Measurements from ENCODE around the gene PRKAR1B.

Gene PRKAR1B

DNA sequence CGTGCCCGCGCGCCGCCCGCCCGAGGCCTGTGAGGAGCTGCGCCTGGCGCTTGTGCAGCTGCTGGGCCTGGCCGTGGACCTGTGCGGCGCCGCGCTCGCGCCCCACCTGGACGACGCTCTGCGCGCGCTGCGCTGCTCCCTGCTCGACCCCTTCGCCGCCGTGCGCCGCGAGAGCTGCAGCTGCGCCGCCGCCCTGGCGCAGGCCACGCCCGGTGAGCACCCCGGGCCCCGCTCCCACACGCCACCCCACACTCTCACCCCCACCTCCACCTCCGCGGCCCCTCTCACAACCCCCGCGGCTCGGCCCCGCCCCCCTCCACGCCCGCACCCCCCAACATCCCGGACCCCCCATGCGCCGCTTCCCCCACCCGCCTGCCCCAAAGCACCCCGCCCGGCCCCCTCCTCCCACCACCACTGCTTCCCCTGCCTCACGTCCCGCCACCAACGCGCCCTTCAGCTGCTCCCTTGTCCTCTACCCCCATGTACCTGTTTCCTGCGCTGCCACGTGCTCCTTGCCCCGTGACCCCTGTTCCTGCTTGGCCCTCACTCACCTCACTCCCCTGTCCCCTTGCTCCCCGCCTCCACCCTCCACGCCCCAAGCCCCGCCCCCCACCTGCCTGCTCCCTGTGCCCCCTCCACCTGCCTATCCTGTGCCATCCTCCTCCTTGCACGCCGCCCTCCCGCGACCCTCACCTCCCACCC lies at the start of gene PRKAR1B:
TSS of gene PRKAR1B (minus strand) at position 178 of the 702 bp plus-strand sequence. CDS start 15,776 bp downstream, outside the sequence.
- no peak for DNase-seq (ENCODE audit: low read depth)

DNA sequence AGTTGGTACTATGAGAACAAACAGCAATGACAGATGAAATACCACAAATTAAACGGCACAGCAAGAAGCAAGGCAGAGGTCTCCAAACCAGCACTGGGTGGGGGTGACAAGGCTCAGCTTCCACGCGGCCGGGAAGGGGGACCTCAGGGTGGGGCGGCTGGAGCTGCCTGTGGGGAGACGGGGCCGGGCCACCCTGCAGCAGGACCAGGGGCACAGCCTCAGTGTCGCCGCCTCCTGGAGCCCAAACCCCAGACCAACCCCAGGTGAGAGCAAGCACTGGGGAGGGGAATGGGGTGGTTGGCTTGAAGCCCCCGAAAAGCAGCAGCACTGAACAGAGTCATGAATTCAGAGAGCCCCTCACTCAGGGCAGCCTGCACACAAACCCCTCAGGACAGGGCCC lies 49.3 kb upstream of the PRKAR1B start:
- no peak for DNase-seq (ENCODE audit: low read depth)

DNA sequence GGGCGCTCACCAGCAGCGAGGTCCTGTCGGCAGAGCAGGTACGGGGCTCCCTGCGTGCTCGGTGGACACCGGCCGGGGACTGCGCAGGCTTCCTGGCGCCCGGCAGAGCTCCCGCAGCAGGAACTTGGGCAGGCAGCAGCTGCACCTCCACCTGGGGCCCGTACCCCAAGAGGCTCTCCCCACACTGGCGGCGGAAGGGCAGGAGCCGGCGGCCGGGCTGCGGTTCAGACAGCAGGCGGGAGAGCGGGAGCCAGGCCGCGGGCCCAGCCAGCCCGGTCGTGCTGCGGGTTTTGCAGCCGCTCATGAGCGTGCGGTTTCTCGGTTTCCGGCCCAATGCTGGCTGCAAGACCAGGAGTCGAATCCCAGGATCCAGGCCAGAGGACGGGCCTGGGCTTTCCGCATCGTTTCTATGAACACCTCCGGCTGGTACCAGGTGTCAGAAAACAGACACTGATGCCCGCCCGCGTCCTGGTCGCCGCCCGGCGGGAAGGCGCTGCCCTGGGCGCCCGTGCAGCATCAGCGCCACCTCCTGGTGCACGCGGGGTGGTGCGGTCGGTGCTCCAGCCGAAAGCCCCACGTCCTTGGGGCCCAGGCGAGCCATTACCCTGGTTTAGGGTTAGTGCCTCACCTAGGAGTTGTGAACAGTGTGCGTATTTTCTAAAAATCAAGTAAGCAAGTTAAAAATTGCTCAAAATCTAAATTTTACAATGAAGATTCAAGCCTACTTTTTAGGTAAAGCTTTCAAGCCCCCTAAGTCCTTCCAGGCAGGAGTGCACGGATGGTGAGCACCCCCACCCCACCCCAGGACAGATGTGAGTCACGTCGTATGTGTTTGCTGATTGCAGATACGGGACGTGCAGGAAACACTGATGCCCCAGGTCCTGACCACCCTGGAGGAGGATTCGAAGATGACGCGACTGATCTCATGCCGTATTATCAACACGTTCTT lies 47.4 kb upstream of the PRKAR1B start:
- no peak for DNase-seq (ENCODE audit: low read depth)

DNA sequence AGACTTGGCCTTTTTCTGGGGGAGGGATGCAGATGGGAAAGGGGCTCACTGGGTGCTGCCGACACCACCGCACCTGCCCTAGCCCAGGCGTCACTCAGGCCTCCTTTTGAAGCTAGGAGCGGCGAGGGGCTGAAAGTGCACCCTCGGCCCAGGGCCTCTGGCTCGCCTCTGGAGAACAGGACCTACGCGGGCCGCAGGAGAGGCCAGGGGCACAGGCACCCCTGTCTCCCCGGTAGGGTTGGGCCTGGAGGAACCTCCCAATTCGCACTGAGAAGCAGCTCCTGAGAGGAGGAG lies 46.5 kb upstream of the PRKAR1B start:
- DNase-seq (ENCODE audit: low read depth): no peak

DNA sequence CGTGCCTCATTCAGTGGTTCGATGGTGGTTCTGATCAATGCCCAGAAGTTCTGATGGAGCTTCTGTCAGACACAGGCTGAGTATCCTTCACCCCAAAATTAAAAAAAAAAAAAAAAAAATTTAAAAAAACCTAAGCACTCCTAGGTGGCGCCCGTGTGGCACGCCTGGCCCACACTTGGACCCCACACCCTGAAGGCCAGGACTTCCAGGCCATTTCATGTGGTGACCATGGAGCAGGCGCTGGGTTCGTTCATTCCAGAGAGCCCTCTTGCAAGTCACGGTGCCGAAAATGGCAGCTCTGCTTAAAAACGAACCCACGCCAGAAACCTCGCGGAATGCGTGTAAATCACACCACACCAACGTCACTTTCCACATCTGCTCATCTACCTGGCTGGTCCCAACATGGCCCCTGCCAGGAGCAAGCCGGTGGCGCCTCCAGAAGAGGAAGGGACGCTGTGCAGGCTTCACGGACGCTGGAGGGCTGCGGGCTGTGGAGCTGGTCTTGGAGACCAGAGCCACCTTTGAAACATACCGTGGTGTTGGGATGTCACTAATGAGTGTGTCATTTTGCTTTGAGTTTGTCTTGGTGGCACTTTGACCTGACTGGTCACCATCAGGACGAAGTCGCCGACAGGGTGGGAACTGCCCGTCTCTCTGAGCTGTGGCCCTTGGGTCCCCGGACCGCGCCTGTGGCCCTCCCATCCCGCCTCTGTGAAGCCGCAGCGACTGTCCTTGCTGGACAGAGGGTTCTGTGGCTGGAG lies 46.0 kb upstream of the PRKAR1B start:
- no peak for DNase-seq (ENCODE audit: low read depth)

DNA sequence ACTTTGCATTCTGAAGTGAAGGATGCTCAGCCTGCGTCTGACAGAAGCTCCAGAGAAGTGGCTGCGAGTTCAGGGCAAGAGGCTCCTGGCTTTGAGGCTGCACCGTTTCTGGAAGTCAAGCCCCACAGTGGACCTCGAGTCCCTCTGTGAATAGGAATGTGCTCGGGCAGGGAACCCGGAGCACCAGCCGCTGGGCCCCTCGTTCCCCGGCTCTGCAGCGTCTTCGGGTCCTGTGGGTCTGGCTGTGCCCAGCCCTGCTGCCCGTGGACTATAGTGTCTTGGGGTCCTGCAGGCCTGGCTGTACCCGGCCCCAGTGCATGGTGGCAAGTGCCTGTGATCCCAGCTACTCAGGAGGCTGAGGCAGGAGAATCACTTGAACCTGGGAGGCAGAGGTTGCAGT lies 45.3 kb upstream of the PRKAR1B start:
- no peak for DNase-seq (ENCODE audit: low read depth)

DNA sequence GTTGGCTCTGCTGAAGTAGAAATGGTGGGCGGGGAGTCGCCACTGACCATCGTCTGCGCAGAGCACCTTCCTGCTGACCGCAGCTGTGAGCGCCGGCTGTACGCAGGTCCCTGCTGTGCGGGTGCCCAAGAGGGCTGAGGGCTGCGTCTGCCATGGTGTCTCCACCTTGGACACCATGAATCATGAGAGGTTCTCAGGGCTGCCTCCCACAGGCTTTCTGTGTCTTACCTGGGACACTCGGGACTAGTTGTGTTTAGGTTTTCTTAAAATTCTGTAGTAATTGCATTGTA lies 44.9 kb upstream of the PRKAR1B start:
- DNase-seq (ENCODE audit: low read depth): no peak

DNA sequence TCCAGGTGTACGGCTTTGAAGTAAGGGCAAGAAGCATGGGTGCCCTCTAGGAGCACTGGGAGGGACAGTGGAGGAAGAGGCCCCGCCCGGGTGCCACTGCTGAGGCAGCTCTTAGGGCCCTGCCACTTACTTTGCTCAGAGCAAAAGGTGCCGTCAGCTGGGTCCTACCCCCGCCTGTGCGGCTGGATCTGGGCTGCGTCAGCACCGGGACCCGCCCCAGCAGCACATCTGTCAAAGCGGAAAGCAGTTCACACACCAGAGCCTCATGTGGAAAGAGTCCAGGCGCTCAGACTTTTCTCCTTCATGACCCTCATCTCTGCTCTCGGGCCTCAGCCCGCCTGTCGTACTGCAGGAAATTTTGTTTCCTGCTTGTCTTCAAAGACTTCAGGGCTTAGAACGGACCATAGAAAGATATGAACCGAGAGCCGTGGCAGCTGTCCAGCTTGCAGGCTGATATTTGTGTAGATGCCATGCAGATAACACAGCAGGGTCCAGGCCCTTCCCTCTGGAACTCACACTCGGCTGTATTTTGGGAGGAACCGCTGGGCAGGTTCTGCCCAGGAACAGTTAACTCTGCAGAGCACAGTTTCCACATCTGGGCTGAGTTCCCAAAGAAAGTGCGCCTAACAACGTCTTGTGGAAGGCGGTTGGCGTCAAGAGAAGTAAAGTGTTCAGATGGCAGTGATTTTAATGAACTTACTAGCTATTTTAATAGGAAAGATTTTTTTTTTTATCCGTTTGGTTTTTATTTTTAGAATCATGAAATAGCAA lies 44.3 kb upstream of the PRKAR1B start:
- DNase-seq (ENCODE audit: low read depth): no peak

DNA sequence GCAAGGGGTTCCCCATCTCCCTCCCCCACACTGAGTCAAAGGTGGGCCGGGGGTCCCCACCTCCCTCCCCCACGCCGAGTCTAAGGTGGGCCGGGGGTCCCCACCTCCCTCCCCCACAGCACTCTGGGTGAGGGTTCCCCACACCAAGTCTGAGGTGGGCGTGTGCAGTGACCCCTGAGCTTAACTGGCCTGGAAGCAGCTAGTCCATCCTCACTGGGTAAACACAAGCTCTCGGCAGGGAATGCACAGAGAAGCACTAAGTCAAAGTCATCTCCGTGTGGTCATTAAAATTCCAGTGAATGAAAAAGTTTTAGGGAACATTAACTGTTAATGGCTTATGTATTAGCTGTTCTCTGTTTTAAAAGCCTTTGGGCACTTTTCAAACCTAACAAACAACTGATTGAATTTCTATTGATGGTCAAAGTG lies 43.7 kb upstream of the PRKAR1B start:
- DNase-seq (ENCODE audit: low read depth): no peak

DNA sequence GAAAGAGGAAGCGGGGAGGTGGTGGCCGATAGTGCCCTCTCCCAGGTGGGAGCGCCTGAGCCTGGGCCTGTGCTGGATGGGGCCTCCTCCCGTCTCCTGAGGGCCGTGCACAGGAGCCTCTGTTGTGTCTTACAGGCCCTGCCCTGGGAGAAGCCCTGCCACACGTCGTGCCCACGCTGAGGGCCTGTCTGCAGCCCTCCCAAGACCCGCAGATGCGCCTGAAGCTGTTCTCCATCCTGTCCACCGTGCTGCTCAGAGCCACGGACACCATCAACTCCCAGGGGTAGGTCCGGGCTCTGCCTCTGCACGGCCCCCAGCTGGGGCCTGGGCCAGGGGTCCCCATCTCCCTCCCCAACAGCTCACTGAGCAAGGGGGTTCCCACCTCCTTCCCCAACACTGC lies 43.3 kb upstream of the PRKAR1B start:
- DNase-seq (ENCODE audit: low read depth): no peak

DNA sequence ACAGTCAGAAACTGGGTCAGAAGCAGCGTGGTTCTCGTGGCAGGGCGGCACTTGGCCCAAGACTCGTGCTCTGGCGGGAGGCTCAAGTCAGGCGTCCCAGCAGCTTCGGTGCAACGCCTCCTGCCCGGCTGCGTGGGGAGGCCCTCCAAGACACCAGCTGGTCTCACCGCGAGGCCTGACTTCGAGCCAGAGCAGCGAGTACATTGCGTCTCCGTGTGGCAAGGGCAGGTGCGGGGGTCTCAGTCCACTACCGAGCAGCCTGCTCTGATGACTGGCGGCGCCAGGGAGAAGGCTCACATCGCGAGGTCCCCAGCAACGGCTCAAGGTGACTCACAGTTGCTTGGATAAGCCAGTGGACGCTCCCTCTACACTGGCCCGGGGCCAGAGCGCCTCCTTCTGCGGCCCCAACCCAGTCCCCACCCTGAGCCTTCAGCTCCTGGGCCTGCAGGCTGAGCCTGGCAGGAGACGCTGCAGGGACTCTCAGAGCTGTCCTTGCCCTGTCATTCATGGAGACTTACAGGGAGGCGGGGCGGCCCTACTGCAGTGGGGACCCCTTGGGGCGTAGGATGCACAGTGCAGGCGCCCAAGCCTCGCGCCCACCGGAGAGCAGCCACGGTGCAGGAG lies 41.9 kb upstream of the PRKAR1B start:
- DNase-seq (ENCODE audit: low read depth): no peak

DNA sequence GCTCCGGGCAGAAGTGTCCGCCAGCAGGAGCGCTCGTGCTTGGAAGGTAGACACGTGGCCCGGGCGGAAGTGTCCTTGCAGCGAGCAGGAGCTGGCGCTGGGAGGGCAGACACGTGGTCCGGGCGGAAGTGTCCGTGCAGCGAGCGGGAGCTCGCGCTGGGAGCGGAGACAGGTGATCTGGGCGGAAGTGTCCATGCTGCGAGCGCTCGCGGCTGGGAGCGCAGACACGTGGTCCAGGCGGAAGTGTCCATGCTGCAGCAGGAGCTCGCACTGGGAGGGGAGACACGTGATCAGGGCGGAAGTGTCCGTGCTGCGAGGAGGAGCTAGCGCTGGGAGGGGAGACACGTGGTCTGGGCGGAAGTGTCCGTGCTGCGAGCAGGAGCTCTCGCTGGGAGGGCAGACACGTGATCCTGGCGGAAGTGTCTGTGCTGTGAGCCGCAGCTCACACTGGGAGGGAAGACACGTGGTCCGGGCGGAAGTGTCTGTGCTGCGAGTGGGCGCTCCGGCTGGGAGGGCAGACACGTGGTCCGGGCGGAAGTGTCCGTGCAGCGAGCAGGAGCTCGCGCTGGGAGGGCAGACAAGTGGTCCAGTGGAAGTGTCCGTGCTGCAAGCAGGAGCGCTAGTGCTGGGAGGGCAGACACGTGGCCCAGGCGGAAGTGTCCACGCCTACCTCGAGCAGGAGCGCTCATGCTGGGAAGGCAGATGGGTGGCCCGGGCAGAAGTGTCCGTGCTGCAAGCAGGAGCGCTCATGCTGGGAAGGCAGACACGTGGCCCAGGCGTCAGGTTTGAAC lies 41.1 kb upstream of the PRKAR1B start:
- DNase-seq (ENCODE audit: low read depth): no peak

DNA sequence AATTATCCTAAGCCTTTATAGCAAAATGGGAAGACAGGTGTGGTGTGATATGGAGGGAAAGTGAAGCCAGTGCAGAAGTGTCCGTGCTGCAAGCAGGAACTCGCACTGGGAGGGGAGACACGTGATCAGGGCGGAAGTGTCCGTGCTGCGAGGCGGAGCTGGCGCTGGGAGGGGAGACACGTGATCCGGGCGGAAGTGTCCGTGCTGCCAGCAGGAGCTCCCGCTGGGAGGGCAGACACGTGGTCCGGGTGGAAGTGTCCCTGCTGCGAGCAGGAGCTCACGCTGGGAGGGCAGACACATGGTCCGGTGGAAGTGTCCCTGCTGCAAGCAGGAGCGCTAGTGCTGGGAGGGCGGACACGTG lies 40.5 kb upstream of the PRKAR1B start:
- DNase-seq (ENCODE audit: low read depth): no peak

DNA sequence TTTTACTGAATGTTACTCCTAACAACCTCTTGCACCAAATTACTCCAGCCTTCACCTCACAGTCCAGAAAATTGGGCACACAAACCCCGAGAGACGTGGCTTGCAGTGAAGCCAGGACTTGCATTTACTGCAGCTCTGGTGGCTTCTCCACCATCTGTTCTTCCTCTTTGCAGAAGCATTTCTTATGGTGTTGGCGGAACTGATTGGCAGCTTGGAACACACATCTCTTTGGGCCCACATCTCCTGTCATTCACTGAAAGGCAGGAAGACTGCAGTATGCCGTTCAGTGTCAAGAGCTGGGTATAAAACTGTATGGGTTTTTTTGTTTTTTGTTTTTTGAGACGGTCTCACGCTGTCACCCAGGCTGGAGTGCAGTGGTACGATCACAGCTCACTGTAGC lies 38.3 kb upstream of the PRKAR1B start:
- DNase-seq (ENCODE audit: low read depth): no peak

DNA sequence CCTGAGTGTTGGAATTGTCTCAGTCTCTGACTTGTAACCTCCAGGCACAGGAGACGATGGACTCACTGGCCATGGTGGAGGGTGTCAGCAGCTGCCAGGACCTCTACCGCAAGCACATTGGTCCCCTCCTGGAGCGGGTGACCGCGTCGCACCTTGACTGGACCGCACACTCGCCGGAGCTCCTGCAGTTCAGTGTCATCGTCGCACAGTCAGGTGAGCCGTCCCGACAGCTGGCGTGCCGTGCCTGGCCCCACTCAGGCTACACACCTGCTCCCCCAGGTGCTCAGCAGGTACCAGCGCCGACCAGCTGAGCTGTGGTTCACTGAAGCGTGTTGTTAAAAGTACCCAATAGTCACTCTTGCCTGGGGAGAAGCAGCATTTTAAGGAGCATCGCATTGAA lies 36.7 kb upstream of the PRKAR1B start:
- no peak for DNase-seq (ENCODE audit: low read depth)

DNA sequence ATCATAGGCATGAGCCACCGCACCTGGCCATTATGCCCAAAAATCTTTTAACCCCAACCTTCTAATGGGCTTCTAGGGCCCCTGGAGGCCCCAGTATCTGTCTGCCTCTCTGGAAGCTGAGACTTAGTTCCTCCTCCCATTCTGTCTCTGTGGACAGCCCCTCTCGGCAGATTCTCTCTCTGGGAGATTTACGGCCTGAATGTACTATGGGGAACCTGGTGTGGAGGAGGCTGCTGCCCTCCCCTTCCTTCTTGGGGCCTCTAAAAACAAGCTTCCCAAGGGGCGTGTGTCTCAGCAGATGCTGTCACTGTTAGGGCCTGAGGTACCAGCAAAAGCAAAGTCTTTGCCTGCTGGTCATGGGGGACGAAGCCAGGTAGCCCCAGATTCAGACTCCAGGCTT lies 35.8 kb upstream of the PRKAR1B start:
- DNase-seq (ENCODE audit: low read depth): no peak

DNA sequence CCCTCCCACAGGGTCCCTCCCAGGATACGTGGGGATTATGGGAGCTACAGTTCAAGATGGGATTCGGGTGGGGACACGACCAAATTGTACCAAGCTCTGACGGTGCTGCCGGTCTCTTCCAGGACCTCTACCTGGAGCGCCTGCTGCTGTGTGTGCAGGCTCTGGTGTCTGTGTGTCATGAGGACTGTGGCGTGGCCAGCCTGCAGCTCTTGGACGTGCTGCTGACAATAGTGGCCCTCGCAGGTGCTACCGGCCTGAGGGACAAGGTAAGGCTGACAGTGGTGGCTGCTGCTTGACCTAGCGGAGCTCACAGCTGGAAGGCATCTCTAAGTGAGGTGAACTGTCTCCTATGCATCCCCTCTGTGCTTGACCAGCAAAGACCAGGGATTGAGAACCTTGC lies 34.5 kb upstream of the PRKAR1B start:
- DNase-seq (ENCODE audit: low read depth): no peak

DNA sequence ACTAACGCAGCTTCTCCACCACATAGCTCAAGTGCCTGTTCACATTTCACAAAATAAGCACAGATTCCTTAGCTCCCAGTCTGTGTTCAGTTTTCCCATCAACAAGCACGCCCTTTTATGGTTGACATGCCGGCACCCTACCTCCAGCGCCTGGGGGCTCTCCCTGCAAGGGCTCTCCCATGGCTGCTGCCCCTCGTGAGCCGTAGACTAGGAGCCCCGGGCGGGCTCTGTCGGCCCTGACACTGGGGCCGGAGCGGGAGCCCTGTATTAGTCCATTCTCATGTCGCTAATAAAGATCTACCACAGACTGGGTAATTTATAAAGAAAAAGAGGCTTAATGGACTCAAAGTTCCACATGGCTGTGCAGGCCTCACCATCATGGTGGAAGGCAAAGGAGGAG lies 34.0 kb upstream of the PRKAR1B start:
- no peak for DNase-seq (ENCODE audit: low read depth)

DNA sequence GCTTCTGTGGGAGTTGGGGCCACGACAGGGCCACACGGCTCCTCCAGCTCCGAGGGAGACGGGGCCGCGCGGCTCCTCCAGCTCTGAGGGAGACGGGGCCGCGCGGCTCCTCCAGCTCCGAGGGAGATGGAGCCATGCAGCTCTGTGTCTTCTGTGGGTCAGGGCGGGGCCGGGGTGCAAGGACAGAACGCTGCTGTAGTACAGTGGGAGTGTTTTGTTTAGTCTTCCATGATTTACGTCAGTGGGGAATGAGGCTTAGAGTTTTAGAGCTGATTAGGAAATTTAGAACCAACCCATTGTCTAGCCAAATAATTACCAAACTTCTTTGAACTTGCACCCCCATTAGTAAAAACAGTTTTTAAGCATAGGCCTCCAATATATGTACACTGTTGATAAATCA lies 32.9 kb upstream of the PRKAR1B start:
- DNase-seq (ENCODE audit: low read depth): no peak

DNA sequence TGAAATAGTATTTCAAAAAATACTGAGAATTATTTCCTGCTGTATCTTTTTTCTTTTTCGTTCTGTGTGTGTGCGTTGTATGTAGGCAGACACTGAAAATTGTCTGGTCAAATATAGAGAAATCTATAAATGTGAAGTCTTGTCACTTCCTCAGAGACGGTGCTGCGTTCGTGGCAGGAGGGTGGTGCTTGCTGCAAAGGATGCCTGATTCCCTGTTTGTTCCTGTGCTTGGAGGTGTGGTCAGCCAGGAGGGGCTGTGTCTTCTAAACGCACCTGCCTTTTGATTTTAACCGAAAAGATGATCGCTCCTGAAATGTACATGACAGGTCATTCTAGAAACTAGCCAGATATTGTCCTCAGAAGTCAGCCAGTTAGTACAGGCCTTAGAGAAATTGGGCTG lies 32.5 kb upstream of the PRKAR1B start:
- DNase-seq (ENCODE audit: low read depth): no peak

DNA sequence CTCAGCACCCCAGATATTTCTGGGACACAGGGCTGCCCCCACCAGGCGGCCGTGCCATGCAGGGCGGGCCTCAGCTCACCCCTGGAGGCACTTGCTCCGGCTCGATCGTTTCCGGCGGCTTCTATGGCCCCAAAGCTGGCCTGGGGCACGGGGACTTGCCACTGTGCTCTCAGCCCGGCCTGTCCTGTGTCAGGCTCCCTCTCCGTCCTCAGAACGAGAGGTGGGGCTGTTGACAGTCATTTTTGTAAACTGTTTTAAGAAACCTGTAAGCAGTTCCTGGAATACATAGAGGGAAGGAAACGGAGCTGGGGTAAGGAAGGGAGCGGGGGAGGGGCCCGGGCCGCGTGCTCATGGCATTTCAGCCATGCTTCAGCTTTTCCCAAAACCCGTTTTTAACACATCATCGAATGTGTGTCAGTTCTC lies 30.7 kb upstream of the PRKAR1B start:
- DNase-seq (ENCODE audit: low read depth): no peak

Data from GM04503 (cell line).